GM12878 (cell line): ENCODE measurements around the gene BAAT. TPM values are rescaled to one million over a fixed set of nuclear protein-coding genes. Genes with fewer than 3 reads are reported as not detected.

Experiments
- ATAC-seq: fragments of 200-7000 bp; cut with Tn5 transposase; 3 replicates; pipeline ENCODE4 v1.9.1; 2020; ENCODE audit warnings: mild to moderate bottlenecking, moderate library complexity
- BruUV-seq: library from RNA; stranded (reverse); fragments of 400-500 nt; replicated peaks from 2 replicates; lab custom pipeline; 2021; lab: Mats Ljungman, UMichigan
- CTCF ChIA-PET: fragments of 300-600 bp; sonication (Branson Sonifier 250); formaldehyde crosslinking; extraction: SDS; loops from one replicate; lab custom pipeline; 2021; ENCODE audit warnings: inconsistent platforms; lab: Yijun Ruan, JAX
- POLR2A ChIA-PET: fragments of 350-600 bp; formaldehyde crosslinking; extraction: SDS; loops from one replicate; lab custom pipeline; 2021; ENCODE audit warnings: inconsistent platforms; lab: Charles Lee
- RAD21 ChIA-PET: fragments of 300-600 bp; sonication (Branson Sonifier 250); formaldehyde crosslinking; loops from one replicate; lab custom pipeline; 2023; ENCODE audit warnings: antibody characterized with exemption; ENCODE audit not compliant: unreplicated experiment; lab: Charles Lee
- SMC1A ChIA-PET: fragments of 300-600 bp; sonication (Branson Sonifier 250); formaldehyde crosslinking; loops from one replicate; lab custom pipeline; 2023; ENCODE audit not compliant: unreplicated experiment, uncharacterized antibody; lab: Charles Lee
- DNase-seq: peaks from one replicate; pipeline ENCODE4 v3.0.0-alpha.2; 2011; ENCODE audit warnings: low read depth, low spot score
- FAIRE-seq: peaks from 3 replicates; lab custom pipeline; 2011; peaks lifted over from hg19 to GRCh38; lab: Jason Lieb, UNC
- H2AFZ ChIP-seq: 2 replicates; pipeline ENCODE4 v1.6.0; 2011; ENCODE audit warnings: low read depth, low read length, control low read depth; ENCODE audit not compliant: control insufficient read depth
- H3K27ac ChIP-seq: 2 replicates; pipeline ENCODE4 v1.5.1; 2011; ENCODE audit warnings: control low read depth; ENCODE audit not compliant: control insufficient read depth, insufficient read depth
- H3K27me3 ChIP-seq, 2 experiments: replicated peaks in 1 of 2; 2 replicates each; pipeline versions ENCODE4 v1.6.0 to v1.6.1; 2011; ENCODE audit warnings: low read length in 1 of 2; ENCODE audit not compliant: control insufficient read depth in 2 of 2, insufficient read depth in 2 of 2
- H3K36me3 ChIP-seq, 2 experiments: 2 replicates each; pipeline ENCODE4 v1.5.1; 2011; ENCODE audit warnings: low read length in 1 of 2; ENCODE audit not compliant: control insufficient read depth in 2 of 2, insufficient read depth in 2 of 2
- H3K4me1 ChIP-seq: 2 replicates; pipeline ENCODE4 v1.6.1; 2011; ENCODE audit warnings: mild to moderate bottlenecking, low read length, moderate library complexity, mixed read lengths; ENCODE audit not compliant: control insufficient read depth, insufficient read depth
- H3K4me2 ChIP-seq: 2 replicates; pipeline ENCODE4 v1.6.0; 2011; ENCODE audit warnings: control low read depth; ENCODE audit not compliant: control insufficient read depth, insufficient read depth
- H3K4me3 ChIP-seq: fragments of 200-600 bp; sonication (generic); 2 replicates; pipeline ENCODE4 v1.5.1; 2016
- H3K79me2 ChIP-seq: 2 replicates; pipeline ENCODE4 v1.6.0; 2011; ENCODE audit warnings: low read length; ENCODE audit not compliant: control insufficient read depth, insufficient read depth
- H3K9ac ChIP-seq: 2 replicates; pipeline ENCODE4 v1.8.0; 2011; ENCODE audit warnings: low read length, control low read depth, mixed read lengths; ENCODE audit not compliant: control insufficient read depth, insufficient read depth
- H3K9me3 ChIP-seq: replicated peaks from 3 replicates; pipeline ENCODE4 v1.5.1; 2011; ENCODE audit warnings: mild to moderate bottlenecking, low read length; ENCODE audit not compliant: control insufficient read depth, insufficient read depth
- H4K20me1 ChIP-seq: 2 replicates; pipeline ENCODE4 v1.6.0; 2011; ENCODE audit not compliant: control insufficient read depth, insufficient read depth
- ATF3 ChIP-seq: IDR thresholded peaks from 2 replicates; pipeline ENCODE4 v1.6.1; 2011; ENCODE audit warnings: low read depth, mild to moderate bottlenecking, low read length, moderate library complexity, borderline replicate concordance; ENCODE audit errors: extremely low read depth
- CBFB ChIP-seq: IDR thresholded peaks from 2 replicates; pipeline ENCODE4 v1.6.1; 2016; ENCODE audit warnings: antibody characterized with exemption, low read depth
- CEBPZ ChIP-seq: fragments of 150-350 bp; IDR thresholded peaks from 2 replicates; pipeline ENCODE4 v1.6.1; 2016; ENCODE audit warnings: low read depth, low read length
- ELK1 ChIP-seq: IDR thresholded peaks from 2 replicates; pipeline ENCODE4 v1.6.1; 2012; ENCODE audit warnings: low read depth, low read length, improper control_type of control experiment
- GATAD2B ChIP-seq: fragments of 450-650 bp; conservative IDR thresholded peaks from 2 replicates; pipeline ENCODE4 v1.6.1; 2017; ENCODE audit warnings: low read depth, mild to moderate bottlenecking, moderate library complexity
- IRF4 ChIP-seq: IDR thresholded peaks from 2 replicates; pipeline ENCODE4 v1.6.1; 2011; ENCODE audit warnings: low read depth, low read length
- JUND ChIP-seq: IDR thresholded peaks from 2 replicates; pipeline ENCODE4 v1.6.1; 2012; ENCODE audit warnings: low read depth, mild to moderate bottlenecking, low read length, improper control_type of control experiment, moderate library complexity
- MEF2A ChIP-seq: IDR thresholded peaks from 2 replicates; pipeline ENCODE4 v1.6.1; 2011; ENCODE audit warnings: low read depth, mild to moderate bottlenecking, low read length, moderate library complexity; ENCODE audit not compliant: insufficient read depth
- MLLT1 ChIP-seq: fragments of 450-650 bp; IDR thresholded peaks from 2 replicates; pipeline ENCODE4 v1.6.1; 2016; ENCODE audit warnings: mild to moderate bottlenecking
- NFXL1 ChIP-seq: fragments of 450-650 bp; IDR thresholded peaks from 2 replicates; pipeline ENCODE4 v1.6.1; 2017; ENCODE audit warnings: antibody characterized with exemption, mild to moderate bottlenecking, borderline replicate concordance
- SRF ChIP-seq, 2 experiments: IDR thresholded peaks; 2 replicates each; pipeline ENCODE4 v1.6.1; 2011; ENCODE audit warnings: low read depth in 2 of 2, low read length in 2 of 2, mild to moderate bottlenecking in 1 of 2, moderate library complexity in 1 of 2
- SUZ12 ChIP-seq: fragments of 200-600 bp; sonication (generic); IDR thresholded peaks from one replicate; pipeline ENCODE4 v1.6.1; 2018; ENCODE audit warnings: antibody characterized with exemption, mild to moderate bottlenecking; ENCODE audit not compliant: unreplicated experiment
- ZNF592 ChIP-seq: fragments of 450-650 bp; IDR thresholded peaks from 2 replicates; pipeline ENCODE4 v1.6.1; 2017; ENCODE audit warnings: mild to moderate bottlenecking, moderate library complexity
- WGBS: methylation state at CpG from one replicate; pipeline ENCODE4 v1.1.6; 2016; ENCODE audit warnings: low lambda C conversion rate; ENCODE audit not compliant: insufficient replicate concordance, insufficient coverage; ENCODE audit errors: missing lambda C conversion rate; 5-methylcytosine and 5-hydroxymethylcytosine counted together
- in situ Hi-C: fragments of 300-500 bp; cut with MboI; formaldehyde crosslinking; loops from 9 replicates; pipeline ENCODE4 v1.14.3; 2018; ENCODE audit warnings: mixed read lengths
- intact Hi-C: fragments of 100-400 bp; cut with micrococcal nuclease; formaldehyde crosslinking; loops from one replicate; pipeline ENCODE4 v1.14.2; 2022; ENCODE audit not compliant: unreplicated experiment
- polyA plus RNA-seq, 11 experiments: library from polyadenylated mRNA; depleted of rRNA in 4 of 11; unstranded in 6 of 11; stranded (reverse) in 5 of 11; fragments of >200 nt; fragmentation: Nextera tagmentation in 4 of 11; fragmentation: Illumina TruSeq in 1 of 11; extraction: Ambion mirVana in 4 of 11; extraction: Trizol in 1 of 11; gene quantifications; 1 replicate in 1 of 11; 2 replicates in 10 of 11; pipeline versions ENCODE4 v1.2.1 to v1.2.3, GENCODE V29; 2011 to 2016; ENCODE audit warnings: inconsistent platforms in 2 of 11, missing spikeins in 2 of 11, low read depth in 1 of 11
- total RNA-seq, 4 experiments: library from RNA; depleted of rRNA in 3 of 4; stranded (reverse); fragments of >200 nt in 3 of 4; fragmentation: Illumina TruSeq in 1 of 4; extraction: Trizol in 1 of 4; gene quantifications; 2 replicates each; pipeline versions ENCODE4 v1.2.1 to v1.2.3, GENCODE V29; 2013 to 2021

BAAT gene
- total and polyA plus RNA-seq, 10 of the 15 experiments (the other 5 are each of a cell fraction or from before 2014, with no cell fraction given), result 0.02 to 0.26 (median 0.06) TPM; not detected in 2

- ATAC-seq (no peak), FAIRE-seq (no peak), DNase-seq (no peak)
- ChIA-PET POLR2A (no interaction called here), RAD21 (interaction anchor here (0.7 kb wide), 1 partner anchor 14 kb away, joined by 3 read pairs; no protein-coding TSS in a partner anchor), CTCF (interaction anchor here (0.6 kb wide), 1 partner anchor 11 kb away, joined by 3 read pairs; no protein-coding TSS in a partner anchor), SMC1A (no interaction called here)
- H3K9me3 ChIP-seq, result no peaks in the 10 kb centered on the region
- WGBS, result 12% methylated on average over 6 of the region's 6 CpGs
- H3K4me1 ChIP-seq, result no peaks in the 10 kb centered on the region
- H3K79me2 ChIP-seq, result no peaks in the 10 kb centered on the region
- H3K27me3 ChIP-seq, result no peaks in the 10 kb centered on the region; a peak in 1 of 4 replicates
- intact Hi-C loops (no loop called here), in situ Hi-C loops (no loop called here)
- no peaks in the 10 kb centered on the region for H3K36me3 ChIP-seq
- H3K9ac ChIP-seq, result no peak overlapping the region
- no peaks in the 10 kb centered on the region for H4K20me1 ChIP-seq
- no peak overlapping the region for H3K27ac ChIP-seq
- BruUV-seq, result no TSS peak
- H2AFZ ChIP-seq, result no peak overlapping the region
- no peak overlapping the region for H3K4me3 ChIP-seq
- no peak overlapping the region for H3K4me2 ChIP-seq
- no peak for TF ChIP-seq CEBPZ
- no peak for TF ChIP-seq JUND
- no peak for TF ChIP-seq ZNF592
- TF ChIP-seq SUZ12, result no peak
- no peak for TF ChIP-seq CBFB
- TF ChIP-seq NFXL1, result no peak
- TF ChIP-seq ATF3, result no peak
- no peak for TF ChIP-seq ELK1
- no peak for TF ChIP-seq SRF (IDR thresholded peaks at IDR 0.05; ENCODE audit: low read depth in 2 of 2, low read length in 2 of 2)
- TF ChIP-seq IRF4, result no peak
- no peak for TF ChIP-seq GATAD2B
- TF ChIP-seq MLLT1, result no peak
- TF ChIP-seq MEF2A, result no peak
Observed at GRCh38 chr9:101352892-101353463, 31.8 kb downstream of the BAAT start.
